ENCODE results near the gene LNX1. TPM values are rescaled to one million over a fixed set of nuclear protein-coding genes. Genes with fewer than 3 reads are reported as not detected.

The LNX1 gene
- total and polyA plus RNA-seq, 12 donors, result 1.2 to 8.9 (median 3.7) TPM

DNA sequence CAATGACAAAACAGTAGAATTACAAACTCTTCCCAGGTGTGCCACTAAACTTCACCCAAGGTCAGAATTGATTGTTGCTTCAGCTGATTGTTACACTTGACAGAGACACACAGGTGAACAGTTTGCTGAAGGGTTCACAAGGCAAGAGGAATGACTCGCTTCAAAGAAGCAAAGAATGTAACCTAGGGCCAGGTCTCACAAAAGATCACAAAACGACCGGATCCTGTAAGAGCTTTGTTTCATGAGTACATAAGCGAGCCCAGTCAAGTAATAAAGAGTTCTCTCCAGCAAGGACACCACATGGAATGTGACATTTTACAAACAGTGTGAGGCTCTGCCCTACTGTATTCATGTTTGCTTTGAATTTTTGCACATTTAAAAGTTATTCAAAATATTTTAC, 9.1 kb downstream of the LNX1 start:
- Histone ChIP-seq H3K27ac (no peak overlapping the region), H3K36me3 (replicated peaks in 1 of 2) (no peaks in the 10 kb centered on the region), H3K4me1 (replicated peaks in 1 of 2) (no peaks in the 10 kb centered on the region), H3K27me3 (no peaks in the 10 kb centered on the region), H3K4me3 (no peak overlapping the region), H3K9me3 (replicated peaks in 1 of 3) (no peaks in the 10 kb centered on the region)
- TF ChIP-seq, protein P1, sequence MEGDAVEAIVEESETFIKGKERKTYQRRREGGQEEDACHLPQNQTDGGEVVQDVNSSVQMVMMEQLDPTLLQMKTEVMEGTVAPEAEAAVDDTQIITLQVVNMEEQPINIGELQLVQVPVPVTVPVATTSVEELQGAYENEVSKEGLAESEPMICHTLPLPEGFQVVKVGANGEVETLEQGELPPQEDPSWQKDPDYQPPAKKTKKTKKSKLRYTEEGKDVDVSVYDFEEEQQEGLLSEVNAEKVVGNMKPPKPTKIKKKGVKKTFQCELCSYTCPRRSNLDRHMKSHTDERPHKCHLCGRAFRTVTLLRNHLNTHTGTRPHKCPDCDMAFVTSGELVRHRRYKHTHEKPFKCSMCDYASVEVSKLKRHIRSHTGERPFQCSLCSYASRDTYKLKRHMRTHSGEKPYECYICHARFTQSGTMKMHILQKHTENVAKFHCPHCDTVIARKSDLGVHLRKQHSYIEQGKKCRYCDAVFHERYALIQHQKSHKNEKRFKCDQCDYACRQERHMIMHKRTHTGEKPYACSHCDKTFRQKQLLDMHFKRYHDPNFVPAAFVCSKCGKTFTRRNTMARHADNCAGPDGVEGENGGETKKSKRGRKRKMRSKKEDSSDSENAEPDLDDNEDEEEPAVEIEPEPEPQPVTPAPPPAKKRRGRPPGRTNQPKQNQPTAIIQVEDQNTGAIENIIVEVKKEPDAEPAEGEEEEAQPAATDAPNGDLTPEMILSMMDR (IDR thresholded peaks at IDR 0.05), result no peak
- no peak for TF ChIP-seq POLR2A (IDR thresholded peaks at IDR 0.05)
- WGBS, 4 donors, result 69 to 73% (median 71%) methylated on average over 4 of the region's 4 CpGs
- intact Hi-C loops (cut with DNase I), result no loop called here
- DNase-seq, result no peak

- DNase-seq, result no peak
- H3K27me3 ChIP-seq, result no peaks in the 10 kb centered on the region
- intact Hi-C loops (cut with DNase I), result no loop called here
- no peak overlapping the region for H3K4me3 ChIP-seq
- TF ChIP-seq POLR2A (IDR thresholded peaks at IDR 0.05), result no peak
- TF ChIP-seq, protein P1 (IDR thresholded peaks at IDR 0.05), result no peak
- H3K9me3 ChIP-seq (replicated peaks in 1 of 3), result no peaks in the 10 kb centered on the region
- no peak overlapping the region for H3K27ac ChIP-seq
- no peaks in the 10 kb centered on the region for H3K36me3 ChIP-seq (replicated peaks in 1 of 2)
- WGBS, 4 donors, result 73 to 80% (median 77%) methylated on average over 3 of the region's 3 CpGs
- no peaks in the 10 kb centered on the region for H3K4me1 ChIP-seq (replicated peaks in 1 of 2)
Observed at GRCh38 chr4:53580274-53580673, 11.0 kb downstream of the LNX1 start.

DNA sequence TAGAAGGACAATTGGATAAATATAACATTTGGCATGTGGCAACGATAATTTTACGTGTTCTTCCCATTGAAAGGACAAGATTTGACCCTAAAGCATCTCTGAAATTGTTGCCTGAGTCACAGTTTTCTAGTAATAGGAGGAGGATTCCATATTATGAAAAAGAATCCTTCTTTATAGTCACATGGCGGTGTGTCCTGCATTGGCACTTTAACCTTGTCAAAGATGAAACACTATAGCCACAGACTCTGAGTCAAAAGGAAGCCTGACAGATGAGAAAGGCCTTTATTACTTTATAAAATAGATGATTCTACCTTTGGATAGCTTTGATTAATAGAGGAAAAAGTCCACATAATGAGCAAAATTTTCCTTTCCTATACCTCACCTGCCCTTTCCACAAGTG, 11.5 kb downstream of the LNX1 start:
- H3K4me3 ChIP-seq, result no peak overlapping the region
- WGBS, 4 donors, result 72 to 87% (median 79%) methylated on average over 3 of the region's 3 CpGs
- no peaks in the 10 kb centered on the region for H3K4me1 ChIP-seq (replicated peaks in 1 of 2)
- intact Hi-C loops (cut with DNase I), result no loop called here
- no peaks in the 10 kb centered on the region for H3K9me3 ChIP-seq (replicated peaks in 1 of 3)
- H3K27ac ChIP-seq, result no peak overlapping the region
- H3K27me3 ChIP-seq, result no peaks in the 10 kb centered on the region
- no peak for DNase-seq
- TF ChIP-seq, protein P1 (IDR thresholded peaks at IDR 0.05), result no peak
- no peaks in the 10 kb centered on the region for H3K36me3 ChIP-seq (replicated peaks in 1 of 2)

DNA sequence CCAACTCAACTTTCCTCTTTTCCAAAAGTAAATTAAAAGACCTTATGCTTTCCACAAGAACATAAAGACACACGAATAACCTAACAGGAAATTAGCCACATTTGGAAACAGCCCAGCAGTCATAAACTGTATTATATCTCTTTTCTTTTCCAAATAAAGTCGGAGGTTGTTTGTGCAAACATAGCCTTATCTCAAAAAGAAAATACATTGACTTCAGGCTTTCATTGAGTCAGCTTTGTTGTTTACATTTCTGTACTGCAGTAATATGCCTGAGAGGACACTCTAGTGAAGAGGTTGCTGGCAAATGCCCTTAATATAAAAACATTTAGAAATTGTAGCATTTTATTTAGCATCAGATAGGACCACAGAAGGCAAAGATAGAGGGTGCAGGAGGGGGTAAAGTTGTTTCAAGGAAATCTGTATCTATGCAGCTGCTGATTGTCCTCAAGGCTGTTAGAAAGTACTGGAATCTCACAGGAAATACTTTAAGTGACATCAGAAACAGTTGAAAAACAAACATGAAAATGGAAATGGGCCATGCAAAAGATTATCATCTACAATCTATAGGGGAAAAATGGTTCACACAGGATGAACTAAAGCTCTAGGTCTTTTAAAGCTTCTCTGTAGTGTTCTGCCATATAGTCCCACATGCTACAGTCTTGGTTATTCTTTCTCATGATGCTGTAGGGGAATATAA, 14.5 kb downstream of the LNX1 start:
- no peaks in the 10 kb centered on the region for H3K4me1 ChIP-seq (replicated peaks in 1 of 2)
- no peak for TF ChIP-seq POLR2A (IDR thresholded peaks at IDR 0.05)
- TF ChIP-seq, protein P1 (IDR thresholded peaks at IDR 0.05), result no peak
- intact Hi-C loops (cut with DNase I), result no loop called here
- no peaks in the 10 kb centered on the region for H3K36me3 ChIP-seq (replicated peaks in 1 of 2)
- 19 to 25% (median 21%) methylated on average over 2 of the region's 2 CpGs for WGBS, 4 donors
- H3K27ac ChIP-seq, result peak overlapping the region in 2 of 5 donors; percentile 37 to 44
- no peak for DNase-seq
- no peak overlapping the region for H3K4me3 ChIP-seq
- no peaks in the 10 kb centered on the region for H3K9me3 ChIP-seq (replicated peaks in 1 of 3)
- no peaks in the 10 kb centered on the region for H3K27me3 ChIP-seq
